SHP77 (cell line): Measurements from ENCODE around the gene SMURF2.
"Not testable (repeated sequence)": the region's sequence is repeated elsewhere in the genome, so short reads cannot be mapped to it uniquely, and the experiment has no call there.

Source experiments
- DNase-seq, 2 experiments: peaks; one replicate each; lab custom pipeline; 2025; lab: John Stamatoyannopoulos, UW

Gene SMURF2

DNA sequence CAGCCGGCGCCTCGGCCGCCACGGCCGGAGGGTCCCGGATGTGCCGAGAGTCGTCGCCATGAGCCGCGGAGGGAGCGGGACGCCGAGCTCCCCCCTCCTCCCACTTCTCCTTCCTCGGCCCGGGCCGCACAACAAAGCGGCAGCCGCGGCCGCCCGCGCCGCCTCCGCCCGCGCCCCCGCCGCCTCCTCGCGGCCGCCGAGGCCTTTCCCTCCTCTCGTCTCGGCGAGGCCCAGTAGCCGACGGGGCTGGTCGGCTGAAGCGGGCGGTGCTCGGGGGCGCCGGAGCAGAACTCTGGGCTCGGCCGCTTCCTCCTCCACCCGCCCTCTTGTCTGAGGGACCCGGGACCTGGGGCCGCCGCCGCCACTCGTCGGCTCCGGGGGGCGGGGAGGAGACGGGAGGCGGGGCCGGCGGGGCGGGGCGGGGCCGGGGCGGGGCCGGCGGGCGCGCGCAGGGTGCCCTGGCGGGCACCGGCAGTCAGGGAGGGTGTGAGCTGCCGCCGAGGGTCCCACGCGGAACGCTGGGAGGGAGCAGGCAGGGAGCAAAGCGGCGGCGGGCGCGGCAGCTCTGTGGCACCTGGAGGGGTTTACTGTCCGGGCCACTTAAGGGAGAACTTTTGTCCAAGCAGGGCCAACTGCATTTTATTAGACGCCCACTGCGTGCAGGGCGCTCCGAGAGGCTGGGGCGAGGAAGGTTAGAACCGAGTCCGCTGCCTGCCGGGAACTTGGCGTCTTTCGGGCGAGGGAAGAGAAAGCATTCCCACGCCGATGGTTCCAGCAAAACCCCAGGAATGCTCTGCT, at the start of gene SMURF2:
SMURF2 (minus strand) TSS at position 332 of the 798 bp plus-strand sequence. CDS start 427 bp downstream, outside the sequence.
- peak; percentile 50 to 60 for DNase-seq

DNA sequence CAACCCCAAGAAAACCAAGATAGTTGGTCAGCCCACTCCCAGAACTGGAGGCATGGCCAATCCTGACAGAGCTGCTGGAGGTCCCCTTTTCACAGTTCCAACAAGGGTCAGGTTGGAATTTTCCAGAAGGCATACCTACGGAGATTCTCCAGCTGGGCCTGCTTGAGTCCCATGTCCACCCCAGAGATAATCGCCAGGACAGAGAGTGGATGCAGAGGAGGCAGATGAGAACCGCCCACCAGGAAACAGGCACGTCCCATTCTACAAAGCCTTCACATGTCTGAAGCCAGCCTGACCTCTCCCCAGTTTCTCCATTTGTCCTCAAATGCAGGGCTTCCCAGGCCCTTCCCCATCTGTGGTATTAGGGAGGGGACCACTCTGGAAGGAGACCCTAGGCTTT, 47.4 kb upstream of the SMURF2 start:
- DNase-seq, result no peak

- peak; percentile 17 to 43 for DNase-seq
Observed at GRCh38 chr17:64707050-64707591, 45.0 kb upstream of the SMURF2 start.

DNA sequence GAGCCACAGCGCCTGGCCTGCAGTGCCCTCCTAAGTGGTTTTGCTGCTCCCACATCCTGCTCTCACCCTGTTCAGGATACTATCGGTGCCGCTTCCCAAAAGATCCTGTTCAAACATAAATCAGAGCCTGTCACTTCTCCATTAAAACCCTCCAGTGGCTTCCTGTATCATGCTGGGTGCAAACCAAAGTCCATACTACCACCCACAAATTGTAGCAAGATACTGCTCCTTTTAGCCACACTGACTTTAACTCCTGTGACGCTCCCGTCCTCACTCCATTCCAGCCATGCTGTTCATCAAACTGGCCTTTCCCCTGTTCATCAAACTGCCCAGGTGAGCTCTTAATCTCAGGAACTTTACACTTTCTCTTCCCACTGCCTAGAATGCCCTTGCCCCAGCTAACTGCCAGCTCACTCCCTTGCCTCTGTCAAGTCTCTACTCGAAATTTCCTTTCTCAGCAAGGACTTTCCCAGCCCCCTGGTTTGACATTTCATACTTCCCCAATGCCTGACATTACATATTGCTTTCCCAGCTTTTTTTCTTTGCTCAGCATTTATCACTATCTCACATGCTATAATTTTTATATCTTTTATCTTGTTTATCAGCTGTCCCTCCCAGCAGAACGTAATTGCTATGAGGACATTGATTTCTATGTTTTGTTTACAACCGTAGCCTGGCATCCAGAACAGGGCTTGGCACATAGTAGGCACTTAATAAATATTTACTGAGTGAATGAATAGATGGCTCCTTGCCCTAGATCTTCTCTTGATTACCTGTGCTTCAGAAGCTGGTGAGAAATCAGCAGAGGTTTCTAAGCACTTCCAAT, 44.3 kb upstream of the SMURF2 start:
- no peak for DNase-seq

DNA sequence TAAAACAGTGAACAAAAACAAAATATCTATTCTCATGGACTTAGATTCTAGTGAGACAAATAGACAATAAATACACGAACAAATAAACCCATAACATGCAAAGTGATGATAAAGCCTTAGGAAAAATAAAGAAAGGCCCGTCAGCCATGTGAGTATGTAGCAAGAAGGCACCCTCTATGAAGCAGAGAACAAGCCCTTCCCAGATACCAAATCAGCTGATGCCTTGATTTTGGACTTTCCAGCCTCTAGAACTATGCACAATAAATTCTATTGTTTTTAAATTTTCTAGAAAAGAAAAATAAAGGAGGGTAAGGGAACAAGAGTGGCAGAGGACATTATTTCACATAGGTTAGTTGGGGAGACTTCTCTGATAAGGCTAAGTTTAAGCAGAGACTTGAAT, 40.7 kb upstream of the SMURF2 start:
- no peak for DNase-seq

- DNase-seq, result no peak
Observed at GRCh38 chr17:64698725-64699124, 36.6 kb upstream of the SMURF2 start.

DNA sequence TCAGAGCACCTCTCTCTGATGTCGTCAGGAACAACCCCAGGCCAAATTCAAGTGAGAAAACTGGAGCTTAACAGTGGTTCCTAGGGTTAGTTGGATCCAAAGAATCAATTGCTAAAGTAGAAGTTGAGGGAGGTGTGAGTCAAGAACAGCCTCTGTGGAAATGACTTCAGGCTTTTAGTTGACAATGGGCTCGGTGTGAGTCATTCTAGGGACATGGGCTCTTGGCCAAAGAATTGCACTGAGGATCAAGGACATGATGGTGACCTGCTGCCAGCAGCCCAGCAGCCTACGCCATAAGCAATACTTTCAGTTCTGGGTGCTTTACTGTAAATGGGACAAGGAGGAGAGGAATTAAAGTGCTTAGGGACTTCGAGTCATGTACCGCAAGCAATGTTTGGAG, 32.1 kb upstream of the SMURF2 start:
- peak in 1 of 2 experiments; percentile 13 for DNase-seq

DNA sequence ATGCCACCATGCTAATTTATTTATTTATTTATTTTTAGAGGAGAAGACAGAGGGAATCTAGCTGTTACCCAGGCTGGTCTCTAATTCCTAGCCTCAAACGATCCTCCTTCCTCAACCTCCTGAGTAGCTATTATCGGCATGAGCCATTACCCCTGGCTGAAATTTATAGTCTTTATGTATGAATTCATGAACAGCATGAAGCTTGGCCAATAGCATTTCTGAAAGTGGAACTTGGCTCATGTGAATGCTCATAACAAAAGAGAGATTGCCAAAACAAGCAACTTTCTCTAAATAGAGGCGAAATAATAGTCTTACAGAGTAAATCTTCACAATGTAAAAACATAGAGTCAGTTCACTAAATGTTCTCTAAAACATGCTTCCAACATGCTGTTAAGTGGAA, 30.1 kb upstream of the SMURF2 start:
- no peak for DNase-seq

- DNase-seq, result peak in 1 of 2 experiments; percentile 9
Observed at GRCh38 chr17:64689106-64689505, 27.0 kb upstream of the SMURF2 start.

GRCh38 chr17:64688481-64688880, 26.4 kb upstream of the SMURF2 start:
- no peak for DNase-seq

GRCh38 chr17:64687961-64688360, 25.9 kb upstream of the SMURF2 start:
- DNase-seq, result no peak

GRCh38 chr17:64687376-64687775, 25.3 kb upstream of the SMURF2 start:
- DNase-seq, result no peak

GRCh38 chr17:64686705-64687104, 24.6 kb upstream of the SMURF2 start:
- DNase-seq, result no peak

- no peak for DNase-seq
Observed at GRCh38 chr17:64685705-64686104, 23.6 kb upstream of the SMURF2 start.

DNA sequence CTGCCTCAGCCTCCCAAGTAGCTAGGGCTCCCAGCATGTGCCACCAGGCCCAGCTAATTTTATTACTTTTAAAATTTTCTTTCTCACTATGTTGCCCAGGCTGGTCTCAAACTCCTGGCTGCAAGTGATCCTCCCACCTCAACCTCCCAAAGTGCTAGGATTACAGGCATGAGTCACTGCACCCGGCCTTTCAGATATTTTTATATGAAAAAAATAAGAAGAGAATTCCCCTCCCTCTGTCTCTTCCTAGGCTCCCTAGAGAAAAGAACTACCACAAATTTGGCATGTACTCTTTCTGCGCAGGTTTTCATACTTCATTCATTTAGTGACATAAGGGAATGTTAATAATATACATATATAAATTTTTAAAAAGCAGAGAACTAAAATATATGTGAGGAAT, 21.7 kb upstream of the SMURF2 start:
- no peak for DNase-seq

- DNase-seq, result no peak
Observed at GRCh38 chr17:64682261-64683181, 20.4 kb upstream of the SMURF2 start.

DNA sequence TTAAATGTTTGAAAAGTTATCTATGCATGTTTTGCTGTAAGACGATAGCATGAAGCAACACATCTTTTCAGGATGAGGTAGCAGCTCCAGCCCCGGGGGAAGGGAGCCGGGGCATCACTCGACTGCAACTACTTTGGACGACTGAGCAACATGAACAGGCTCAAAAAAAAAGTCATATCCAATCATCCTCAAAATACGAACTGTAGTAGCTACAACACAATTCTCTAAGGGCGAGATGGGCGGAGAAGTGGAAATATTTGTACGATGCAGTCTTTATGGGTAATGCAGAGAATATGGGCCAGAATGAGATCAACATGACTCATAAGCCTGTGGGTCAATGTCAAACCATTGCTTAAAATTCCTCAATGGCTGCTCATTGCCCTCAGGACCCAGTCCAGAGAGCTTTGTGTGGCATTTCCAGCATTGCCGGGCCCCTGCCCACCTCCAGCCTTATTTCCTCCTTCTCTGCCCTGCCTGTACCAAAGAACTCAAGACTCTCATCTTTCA, 17.7 kb upstream of the SMURF2 start:
- no peak for DNase-seq

DNA sequence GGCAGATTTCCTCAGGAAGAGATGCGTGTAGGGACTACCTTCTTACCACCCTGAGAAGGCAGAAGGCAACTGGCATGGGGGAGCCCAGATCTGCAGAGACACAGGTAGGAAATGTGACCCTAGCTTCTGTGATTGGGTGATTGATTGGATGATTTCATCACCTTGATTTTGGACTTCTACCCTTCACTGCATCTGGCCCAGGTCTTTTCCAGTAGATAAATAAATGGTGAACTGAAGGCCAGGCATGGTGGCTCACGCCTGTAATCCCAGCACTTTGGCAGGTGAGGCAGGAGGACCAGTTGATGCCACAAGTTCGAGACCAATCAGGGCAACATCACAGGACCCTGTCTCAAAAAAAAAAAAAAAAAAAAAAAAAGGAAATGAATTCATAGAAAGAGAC, 14.7 kb upstream of the SMURF2 start:
- no peak for DNase-seq

DNA sequence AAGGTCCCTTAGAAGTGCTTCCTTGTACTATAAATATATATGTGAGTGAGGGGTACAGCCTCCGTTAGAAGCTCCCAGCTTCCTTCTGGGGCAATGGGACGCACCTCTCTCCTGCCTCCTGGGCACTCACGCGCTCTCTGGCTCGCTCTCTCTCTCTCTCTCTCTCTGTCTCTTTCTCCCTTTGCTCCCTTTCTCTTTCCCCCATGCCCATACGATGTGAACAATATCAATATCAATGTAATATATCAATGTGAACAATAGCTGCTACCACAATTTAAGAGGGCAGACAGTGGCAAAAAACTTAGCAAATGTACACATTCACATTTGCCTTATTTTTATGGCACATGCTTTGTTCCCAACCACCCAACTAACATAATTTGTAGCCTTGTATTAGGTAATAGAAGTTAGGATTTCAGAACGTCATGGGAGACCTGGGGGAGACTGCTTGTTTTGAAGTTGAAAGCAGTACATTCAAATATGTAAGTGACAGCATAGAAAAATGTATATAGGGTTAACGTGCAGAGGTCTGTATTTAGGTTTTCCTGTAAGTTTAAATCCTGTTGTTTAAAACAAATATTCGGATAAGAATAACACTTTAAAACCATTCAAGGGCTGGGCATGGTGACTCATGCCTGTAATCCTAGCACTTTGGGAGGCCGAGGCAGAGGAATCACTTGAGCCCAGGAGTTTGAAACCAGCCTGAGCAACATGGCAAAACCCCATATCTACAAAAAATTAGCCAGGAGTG, 8.9 kb upstream of the SMURF2 start:
- not testable (repeated sequence) for DNase-seq

DNA sequence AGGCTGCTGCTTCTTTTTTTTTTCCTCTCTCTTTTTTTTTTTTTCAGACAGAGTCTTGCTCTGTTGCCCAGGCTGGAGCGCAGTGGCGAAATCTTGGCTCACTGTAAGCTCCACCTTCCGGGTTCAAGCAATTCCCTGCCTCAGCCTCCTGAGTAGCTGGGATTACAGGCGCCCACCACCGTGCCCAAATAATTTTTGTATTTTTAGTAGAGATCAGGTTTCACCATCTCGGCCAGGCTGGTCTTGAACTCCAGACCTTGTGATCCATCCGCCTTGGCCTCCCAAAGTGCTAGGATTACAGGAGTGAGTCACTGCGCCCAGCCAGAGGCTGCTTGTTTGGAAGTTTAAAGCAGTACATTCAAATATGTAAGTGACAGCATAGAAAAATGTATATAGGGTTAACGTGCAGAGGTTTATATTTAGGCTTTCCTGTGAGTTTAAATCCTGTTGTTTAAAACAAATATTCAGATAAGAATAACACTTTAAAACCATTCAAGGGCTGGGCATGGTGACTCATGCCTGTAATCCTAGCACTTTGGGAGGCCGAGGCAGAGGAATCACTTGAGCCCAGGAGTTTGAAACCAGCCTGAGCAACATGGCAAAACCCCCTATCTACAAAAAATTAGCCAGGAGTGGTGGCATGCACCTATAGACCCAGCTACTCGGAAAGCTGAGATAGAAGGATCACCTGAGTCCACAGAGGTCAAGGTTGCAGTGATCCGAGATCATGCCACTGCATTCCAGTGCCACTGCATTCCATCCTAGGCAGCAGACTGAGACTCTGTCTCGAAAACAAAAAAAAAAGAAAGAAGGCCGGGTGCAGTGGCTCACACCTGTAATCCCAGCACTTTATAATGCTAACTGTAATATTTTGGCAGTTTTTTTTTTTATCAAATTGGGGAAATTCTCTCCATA, 6.0 kb upstream of the SMURF2 start:
- not testable (repeated sequence) for DNase-seq
